Posterior vena cava (tissue), 2 donors: ENCODE measurements around the gene ECHS1. TPM values are rescaled to one million over a fixed set of nuclear protein-coding genes. Genes with fewer than 3 reads are reported as not detected.

Experiments
- DNase-seq: peaks from one replicate; pipeline ENCODE4 v3.0.0-alpha.2; 2020; ENCODE audit warnings: low spot score
- intact Hi-C, 2 donors: fragments of 100-400 bp; cut with DNase I; formaldehyde crosslinking; loops; one replicate each; pipeline versions ENCODE4 v1.14.1 to v1.14.2; 2022 to 2023
- total RNA-seq, 2 donors: library from RNA; stranded (reverse); fragmentation: NEBNext Ultra II Directional; extraction: Animal tissue kit (Norgen Biotek cat#: 25700); gene quantifications; one replicate each; pipeline ENCODE4 v1.2.1, GENCODE V29; 2021
- donor health status: DM: yes; HTN: yes; CAD: no.
- donor health status: DM: yes; HTN: yes; CAD: no.

Gene ECHS1
- total RNA-seq, 2 donors from 2014 or later, result 38.8 to 47.3 TPM

DNA sequence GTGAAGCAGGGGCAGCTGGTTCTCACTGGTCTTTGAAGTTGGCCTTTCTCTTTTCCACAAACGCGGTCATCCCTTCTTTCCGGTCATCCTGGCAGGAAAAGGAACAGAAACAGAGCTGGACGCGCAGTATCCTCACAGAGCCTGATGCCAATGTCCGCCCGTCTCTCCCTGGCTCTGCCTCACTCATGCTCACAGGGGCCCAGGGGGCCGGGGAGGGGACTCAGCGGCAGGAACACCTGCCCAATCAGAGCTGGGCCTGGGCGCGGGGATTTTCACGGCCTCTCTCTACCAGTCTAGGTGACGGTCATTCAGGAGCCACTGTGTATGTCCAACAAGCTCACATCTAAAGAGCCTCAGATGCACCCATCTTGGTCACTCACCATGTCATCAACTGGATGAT, 10.3 kb downstream of the ECHS1 start:
- intact Hi-C loops, result no loop called here

GRCh38 chr10:133361773-133362441, 11.2 kb downstream of the ECHS1 start:
- no peak for DNase-seq
- intact Hi-C loops, result no loop called here

More for the DNA sequence above, 10.3 kb downstream of the ECHS1 start:
- DNase-seq, result no peak

DNA sequence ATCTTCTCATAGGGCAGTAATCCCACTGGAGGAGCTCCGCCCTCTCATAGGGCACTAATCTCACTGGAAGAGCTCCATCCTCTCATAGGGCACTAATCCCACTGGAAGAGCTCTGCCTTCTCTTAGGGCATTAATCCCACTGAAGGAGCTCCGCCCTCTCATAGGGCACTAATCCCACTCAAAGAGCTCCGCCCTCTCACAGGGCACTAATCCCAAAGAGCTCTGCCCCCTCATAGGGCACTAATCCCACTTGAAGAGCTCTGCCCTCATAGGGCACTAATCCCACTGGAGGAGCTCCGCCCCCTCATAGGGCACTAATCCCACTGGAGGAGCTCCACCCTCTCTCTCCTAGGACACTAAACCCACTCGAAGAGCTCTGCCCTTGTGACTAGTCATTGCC, 11.9 kb downstream of the ECHS1 start:
- intact Hi-C loops, result no loop called here
- DNase-seq, result no peak

DNA sequence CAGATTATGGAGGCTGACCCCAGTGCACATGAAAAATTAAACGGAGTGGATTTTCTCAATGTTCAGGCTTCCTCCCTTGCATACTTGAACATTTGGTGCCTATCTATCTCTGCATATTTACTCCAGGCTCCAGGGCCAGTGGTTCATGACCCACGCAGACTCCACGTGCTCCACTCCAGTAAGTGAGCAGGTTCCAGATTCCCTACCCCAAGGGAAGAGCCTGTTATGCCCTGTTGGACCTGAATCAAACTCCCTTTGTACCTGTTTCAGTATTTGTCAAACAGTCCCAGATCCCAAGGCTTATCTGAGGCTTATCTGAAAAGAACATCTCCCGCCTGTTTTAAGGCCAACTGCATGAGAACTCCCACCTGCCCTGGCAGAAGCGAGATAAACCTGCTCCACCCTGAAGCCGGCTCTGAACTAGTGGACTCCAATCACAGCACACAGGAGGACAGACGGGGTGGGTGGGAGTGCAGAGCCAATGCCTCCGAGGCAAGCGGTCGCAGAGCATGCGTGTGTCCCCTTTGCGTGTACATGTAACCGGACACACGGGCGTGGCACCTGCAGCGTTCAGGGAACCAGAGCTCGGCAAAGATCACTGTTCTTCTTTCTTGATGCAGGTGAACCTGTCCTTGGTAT, 13.1 kb downstream of the ECHS1 start:
- DNase-seq, result no peak
- intact Hi-C loops, result no loop called here

DNA sequence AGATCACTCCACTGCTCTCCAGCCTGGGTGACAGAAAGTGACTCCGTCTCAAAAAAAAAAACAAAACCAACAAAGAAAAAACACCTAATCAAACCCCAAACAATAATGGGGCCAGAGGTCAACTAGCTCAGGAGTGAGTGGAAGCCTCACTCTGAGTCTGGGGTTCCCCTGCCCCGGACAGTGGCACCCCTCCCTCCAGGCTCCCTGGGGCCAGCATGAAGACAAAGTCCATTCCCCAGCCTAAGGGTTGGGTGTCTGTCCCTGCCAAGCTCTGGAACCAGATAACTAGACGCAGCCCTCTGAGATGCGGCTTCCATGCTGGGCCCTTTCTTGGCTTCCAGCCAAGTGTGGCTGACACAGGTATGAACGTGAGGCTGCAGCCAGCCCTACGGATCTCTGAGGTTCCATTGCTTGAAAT, 13.6 kb downstream of the ECHS1 start:
- DNase-seq, result no peak
- intact Hi-C loops, result no loop called here

GRCh38 chr10:133358925-133359310, 14.2 kb downstream of the ECHS1 start:
- intact Hi-C loops, result no loop called here
- no peak for DNase-seq

DNA sequence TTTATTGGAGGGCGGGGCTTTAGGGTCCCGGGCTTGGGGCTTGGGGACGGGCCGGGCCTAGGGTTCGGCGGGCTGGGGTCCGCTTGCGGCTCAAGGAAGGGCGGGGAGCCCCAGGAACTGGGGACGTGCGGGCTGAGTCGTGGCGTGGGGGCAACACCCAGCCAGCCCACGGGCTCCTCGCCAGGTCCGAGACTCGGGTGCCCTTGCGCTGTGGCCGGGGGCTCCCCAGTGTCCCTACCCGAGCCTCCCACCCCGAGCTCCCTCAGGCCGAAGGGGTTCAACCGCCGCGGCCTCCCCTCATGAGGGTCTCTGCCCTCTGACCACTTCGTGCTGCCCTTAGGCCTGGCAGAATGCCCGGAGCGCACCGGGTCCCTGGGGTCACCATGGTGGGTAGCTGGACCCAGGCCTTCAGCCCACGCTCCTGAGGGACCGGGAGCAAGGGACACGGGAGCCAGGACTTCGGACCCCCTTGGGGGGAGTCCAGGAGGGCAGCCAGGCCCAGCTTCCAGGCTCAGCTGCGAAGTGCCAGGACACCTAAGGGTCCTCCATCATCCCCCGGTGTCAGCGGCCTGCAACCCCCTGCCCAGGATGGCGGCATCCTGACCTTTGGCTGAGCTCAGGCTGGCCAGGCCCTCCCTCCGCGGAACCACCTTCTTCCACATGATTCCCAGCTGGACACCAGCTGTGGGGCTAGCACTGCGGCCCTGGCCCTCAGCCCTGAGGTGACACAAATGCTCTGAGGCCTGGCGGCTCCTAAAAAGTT, 14.8 kb downstream of the ECHS1 start:
- intact Hi-C loops, result no loop called here
- no peak for DNase-seq

DNA sequence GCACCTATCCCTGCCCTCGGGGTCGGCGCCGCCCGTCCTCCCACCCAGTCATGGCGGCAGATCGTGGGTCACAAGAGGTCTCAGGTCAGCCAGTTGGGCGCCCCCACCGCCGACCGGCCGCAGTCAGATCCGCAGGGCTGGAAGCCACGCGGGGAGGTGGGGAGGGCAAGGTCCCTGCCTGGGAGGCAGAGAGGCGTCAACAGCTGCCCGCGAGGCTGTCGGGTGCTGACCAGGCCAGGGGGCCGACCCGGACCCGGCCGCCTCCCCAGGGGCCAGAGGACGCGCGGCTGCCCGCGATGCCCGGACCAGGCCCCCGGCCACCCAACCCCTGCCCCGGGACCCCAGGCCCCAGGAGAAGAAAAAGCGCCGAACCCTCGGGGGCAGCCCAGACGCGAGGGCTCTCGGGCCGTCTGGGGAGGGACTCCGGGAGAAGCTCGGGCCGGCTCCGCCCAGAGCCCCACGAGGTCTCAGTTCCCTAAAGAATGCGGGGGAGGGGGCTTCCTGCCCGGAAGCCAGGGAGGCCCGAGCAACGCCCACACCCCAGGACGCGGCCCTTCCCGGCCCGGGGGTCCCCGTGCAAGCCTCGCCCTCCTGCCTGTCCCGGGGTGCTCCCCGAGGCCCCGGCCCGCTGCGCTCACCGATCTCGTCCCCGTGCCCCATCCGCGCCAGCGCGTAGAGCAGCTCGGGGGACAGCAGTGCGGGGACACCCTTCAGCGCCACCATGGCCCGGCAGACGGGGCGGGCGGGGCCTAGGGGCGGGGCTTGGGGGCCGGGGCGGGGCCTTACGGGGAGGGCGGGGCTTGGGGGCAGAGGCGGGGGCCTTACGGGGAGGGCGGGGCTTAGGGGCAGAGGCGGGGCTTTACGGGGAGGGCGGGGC, 15.6 kb downstream of the ECHS1 start, which contains the start of gene FUOM:
FUOM (minus strand) TSS at position 735 of the 877 bp plus-strand sequence; CDS start at position 723, 12 bp downstream.
- intact Hi-C loops, result no loop called here
- no peak for DNase-seq

DNA sequence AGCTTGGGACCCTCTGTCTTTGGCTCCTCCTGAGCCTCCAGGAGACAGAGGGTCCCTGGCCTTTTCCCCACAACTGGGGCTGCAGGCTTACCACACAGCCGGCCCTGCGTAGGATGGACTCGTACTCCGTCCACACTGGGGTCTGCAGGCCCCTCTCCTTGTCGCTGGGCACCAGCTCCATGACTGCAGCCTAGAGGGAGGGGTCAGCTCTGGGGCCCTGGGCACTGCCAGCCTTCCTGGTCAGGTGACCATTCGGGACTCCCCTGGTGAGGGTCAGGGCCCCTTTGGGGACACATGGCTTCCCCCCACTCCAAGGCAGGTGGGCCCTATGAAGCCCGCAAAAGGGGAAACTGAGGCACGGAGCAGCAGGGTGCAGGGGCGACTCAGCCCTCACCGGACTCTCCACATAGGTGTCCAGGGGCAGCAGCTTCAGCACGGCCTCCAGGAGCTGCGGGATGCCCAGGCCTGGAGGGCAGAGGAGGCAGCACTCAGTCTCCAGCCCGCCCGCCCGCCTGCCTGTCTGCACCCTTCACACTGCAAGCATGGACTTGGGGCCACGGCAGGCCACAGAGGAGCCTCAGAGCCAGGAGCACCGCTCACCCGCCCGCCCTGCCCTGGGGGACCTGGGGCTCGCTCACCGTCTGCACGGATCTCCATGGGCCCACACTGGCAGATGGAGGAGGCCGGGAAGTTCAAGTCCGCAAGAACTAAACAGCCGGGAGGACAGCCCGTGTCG, 16.4 kb downstream of the ECHS1 start:
- intact Hi-C loops, result no loop called here
- DNase-seq, result no peak

DNA sequence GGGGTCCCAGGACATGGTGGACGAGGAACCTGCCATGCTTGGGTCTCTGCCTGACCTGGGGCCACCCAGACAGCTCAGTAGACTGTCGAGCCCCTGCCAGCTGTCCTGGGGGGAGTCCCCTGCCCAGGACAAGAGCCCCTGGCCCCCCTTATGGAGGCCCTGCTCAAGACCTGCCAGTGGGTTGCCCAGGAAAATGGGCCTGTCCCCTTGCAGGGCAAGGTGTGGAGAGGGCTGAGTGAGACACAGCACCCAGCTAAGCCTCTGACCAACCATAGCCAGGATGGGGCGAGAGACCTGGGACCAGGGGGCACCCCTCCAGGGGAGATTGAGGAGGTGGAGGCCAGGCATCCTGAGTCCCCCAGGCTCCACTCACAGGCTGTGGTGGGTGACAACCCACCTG, 17.2 kb downstream of the ECHS1 start:
- intact Hi-C loops, result no loop called here
- DNase-seq, result no peak

DNA sequence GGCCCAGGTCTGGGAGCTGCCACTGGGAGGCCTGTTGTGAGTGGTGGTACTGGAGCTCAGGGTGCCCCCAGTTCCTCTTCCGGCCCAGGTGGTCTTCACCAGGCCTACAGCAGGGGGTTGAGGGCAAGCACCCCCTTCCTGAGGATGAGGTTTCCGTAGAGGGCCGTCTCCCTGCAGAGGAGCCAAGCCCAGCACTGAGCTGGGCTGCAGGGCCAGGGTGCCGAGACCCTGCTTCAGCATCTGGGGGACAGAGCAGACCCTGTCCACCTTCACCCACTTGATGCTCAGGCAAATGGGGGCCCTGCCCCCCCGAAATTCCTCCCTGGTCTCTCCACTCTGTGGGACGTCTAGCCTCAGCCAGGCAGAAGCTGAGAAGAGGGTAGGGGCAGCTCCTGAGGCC, 17.9 kb downstream of the ECHS1 start:
- intact Hi-C loops, result no loop called here
- DNase-seq, result no peak

- no peak for DNase-seq
- intact Hi-C loops, result no loop called here
These were observed 18.4 kb downstream of the ECHS1 start for GRCh38 chr10:133354672-133355240.

DNA sequence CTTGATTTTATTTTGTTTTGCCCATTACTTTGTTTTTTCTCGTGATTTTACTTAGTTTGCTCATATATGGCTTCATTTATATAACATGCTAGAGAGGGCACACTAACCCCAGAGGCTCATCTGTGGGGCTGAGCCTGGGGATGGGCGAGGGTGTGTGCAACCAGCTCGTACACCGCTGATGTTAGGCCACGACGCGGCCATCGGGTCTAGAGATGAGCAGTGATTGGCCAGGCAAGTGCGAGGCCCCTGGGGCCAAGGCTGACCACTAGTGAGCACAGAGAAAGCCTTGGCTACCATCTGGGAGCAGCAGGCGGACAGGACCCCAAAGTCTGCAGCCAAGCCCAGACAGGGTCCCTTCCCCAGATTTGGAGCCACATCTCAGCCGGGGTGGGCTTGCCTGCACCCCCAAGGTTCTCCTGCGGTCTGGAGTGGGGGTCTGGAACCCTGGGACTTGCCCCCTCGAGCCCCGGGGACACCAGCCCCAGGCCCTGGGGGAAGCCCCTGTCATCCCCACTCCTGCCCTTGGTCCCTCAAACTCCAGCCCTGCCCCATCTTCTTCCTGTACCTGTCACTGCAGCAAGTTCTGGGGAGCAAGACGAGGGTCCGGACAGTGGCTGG, 19.1 kb downstream of the ECHS1 start:
- DNase-seq, result no peak
- intact Hi-C loops, result no loop called here

DNA sequence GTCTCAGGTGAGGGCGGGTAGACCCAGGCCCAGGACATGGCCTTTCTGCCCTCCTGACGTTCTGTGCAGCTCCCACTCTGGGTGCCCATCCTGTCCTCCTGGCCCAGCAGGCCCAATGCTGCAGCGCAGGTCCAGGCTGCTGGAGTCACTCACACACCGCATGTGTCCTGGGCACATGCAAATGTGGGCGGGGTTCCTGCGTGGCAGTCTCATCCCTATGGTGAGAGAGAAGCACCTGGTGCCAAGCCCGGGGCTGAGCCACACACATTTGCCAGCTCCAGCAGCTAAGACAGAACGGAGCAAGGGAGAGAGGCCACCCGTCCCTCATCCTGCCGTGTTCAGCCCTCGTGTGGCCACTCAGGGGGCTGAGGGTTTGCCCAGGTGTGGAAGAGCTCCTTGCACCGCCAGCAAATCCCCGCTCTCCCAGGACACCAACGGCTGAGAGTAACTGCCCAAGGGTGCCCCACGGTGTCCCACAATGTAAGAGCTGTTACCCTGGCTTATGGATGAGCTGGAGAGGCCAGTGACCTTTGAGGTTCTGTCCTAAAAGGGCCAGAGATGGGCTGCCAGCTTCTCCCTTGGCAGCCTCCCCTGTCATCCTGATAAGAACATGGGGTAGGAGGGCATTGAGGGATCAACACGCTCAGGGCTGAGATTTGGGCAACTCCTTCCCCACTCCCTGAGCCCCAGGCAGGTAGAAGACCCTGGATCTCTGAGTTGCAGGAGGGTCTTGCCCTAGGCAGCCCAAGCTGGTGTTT, 19.8 kb downstream of the ECHS1 start:
- intact Hi-C loops, result no loop called here
- DNase-seq, result no peak

DNA sequence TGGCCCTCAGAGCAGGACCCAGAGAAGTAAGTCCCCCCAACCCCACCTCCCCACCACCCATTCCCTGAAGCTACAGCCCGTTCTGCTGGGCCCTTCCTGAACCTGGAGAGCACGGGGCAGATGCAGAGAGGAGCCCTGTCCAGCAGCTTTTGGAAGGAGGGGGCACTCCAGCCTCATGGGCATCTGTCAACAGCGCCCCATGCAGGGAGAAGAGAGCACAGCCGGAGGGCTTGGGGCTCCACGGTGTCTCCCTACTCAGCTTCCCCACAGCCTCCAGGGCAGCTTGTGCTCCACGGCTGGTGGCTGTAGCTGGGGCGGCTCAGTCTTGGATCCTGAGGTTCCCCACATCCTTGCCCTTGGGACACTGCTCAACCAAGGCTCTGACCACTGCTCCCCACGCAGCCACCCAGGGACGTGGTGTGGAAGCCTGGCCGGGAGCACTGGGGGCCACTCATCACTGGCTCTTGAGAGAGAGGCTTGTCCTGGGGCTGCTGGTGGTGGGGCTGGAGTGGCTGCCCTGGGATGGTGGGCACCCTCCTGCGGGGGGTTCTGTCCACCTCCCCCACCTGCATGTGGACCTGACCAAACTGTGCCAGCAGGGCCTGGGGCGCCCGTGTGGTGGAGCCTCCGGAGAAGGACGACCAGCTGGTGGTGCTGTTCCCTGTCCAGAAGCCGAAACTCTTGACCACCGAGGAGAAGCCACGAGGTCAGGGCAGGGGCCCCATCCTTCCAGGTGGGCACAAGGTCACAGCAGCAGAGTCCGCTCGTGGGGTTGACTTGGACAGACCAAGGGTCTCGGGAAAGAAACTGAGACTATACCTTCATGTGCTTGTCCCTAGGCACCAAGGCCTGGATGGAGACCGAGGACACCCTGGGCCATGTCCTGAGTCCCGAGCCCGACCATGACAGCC, 21.5 kb downstream of the ECHS1 start:
- intact Hi-C loops, result loop anchor here in 1 of 2 donors (1.0 kb wide), 1 partner anchor 19 kb away; no protein-coding TSS in a partner anchor
- DNase-seq, result no peak

DNA sequence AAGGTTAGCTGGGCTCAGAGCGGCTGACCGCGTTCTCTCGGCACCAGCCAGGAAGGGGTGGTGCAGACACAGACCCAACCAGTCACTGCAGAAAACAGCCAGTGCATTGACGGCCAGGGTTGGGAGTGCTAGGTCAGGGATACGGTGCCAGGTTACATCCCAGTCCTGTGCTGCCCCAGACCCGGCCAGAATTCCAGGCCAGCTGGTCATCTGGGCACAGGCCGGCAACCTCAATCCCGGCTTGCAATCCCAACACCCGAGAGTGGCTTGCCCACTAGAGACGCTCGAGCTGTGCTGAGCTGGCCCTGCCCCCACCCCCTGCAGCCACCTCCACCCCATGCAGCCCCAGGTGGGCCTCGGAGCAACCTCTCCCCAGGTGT, 22.2 kb downstream of the ECHS1 start:
- DNase-seq, result no peak

More for the DNA sequence above, 22.2 kb downstream of the ECHS1 start:
- intact Hi-C loops, result no loop called here
